Esophagus muscularis mucosa (tissue), 4 donors: Measurements from ENCODE around the gene PRKN. TPM values are rescaled to one million over a fixed set of nuclear protein-coding genes. Genes with fewer than 3 reads are reported as not detected.
"Not testable (repeated sequence)": the region's sequence is repeated elsewhere in the genome, so short reads cannot be mapped to it uniquely, and the experiment has no call there.

Experiments used
- DNase-seq: peaks from one replicate; pipeline ENCODE4 v3.0.0-alpha.2; 2017; ENCODE audit errors: extremely low spot score
- H3K27ac ChIP-seq, 4 donors: fragments of 200-600 bp; sonication (generic); replicated peaks in 1 of 4; 1 replicate in 3 of 4; 2 replicates in 1 of 4; pipeline ENCODE4 v1.5.1; 2016 to 2019; ENCODE audit warnings: mild to moderate bottlenecking in 1 of 4
- H3K27me3 ChIP-seq, 4 donors: fragments of 200-600 bp; sonication (generic); one replicate each; pipeline versions ENCODE4 v1.5.1 to v1.6.0; 2016 to 2019
- H3K36me3 ChIP-seq, 4 donors: fragments of 200-600 bp; sonication (generic); one replicate each; pipeline ENCODE4 v1.5.1; 2016 to 2019
- H3K4me1 ChIP-seq, 4 donors: fragments of 200-600 bp; sonication (generic); one replicate each; pipeline ENCODE4 v1.5.1; 2016 to 2019
- H3K4me3 ChIP-seq, 4 donors: fragments of 200-600 bp; sonication (generic); 1 replicate in 2 of 4; 2 replicates in 2 of 4; pipeline ENCODE4 v1.5.1; 2016 to 2019; ENCODE audit warnings: mild to moderate bottlenecking in 4 of 4, moderate library complexity in 1 of 4
- H3K9me3 ChIP-seq, 4 donors: fragments of 200-600 bp; sonication (generic); 1 replicate in 3 of 4; 2 replicates in 1 of 4; pipeline ENCODE4 v1.5.1; 2016 to 2019
- EP300 ChIP-seq: sonication (generic); formaldehyde crosslinking; IDR thresholded peaks from one replicate; pipeline ENCODE4 v1.6.1; 2017; ENCODE audit warnings: antibody characterized with exemption
- POLR2A ChIP-seq: fragments of 450-650 bp; IDR thresholded peaks from one replicate; pipeline ENCODE4 v1.6.1; 2017; ENCODE audit warnings: antibody characterized with exemption, moderate library complexity, mild to moderate bottlenecking, low read depth
- POLR2AphosphoS5 ChIP-seq, 2 donors: sonication (generic); formaldehyde crosslinking; IDR thresholded peaks; one replicate each; pipeline ENCODE4 v1.6.1; 2017; ENCODE audit warnings: antibody characterized with exemption in 2 of 2
- WGBS: methylation state at CpG from one replicate; pipeline ENCODE4 v1.1.5; 2018; 5-methylcytosine and 5-hydroxymethylcytosine counted together
- intact Hi-C: fragments of 100-400 bp; cut with DNase I; formaldehyde crosslinking; loops from one replicate; pipeline ENCODE4 v1.15.1; 2023
- total RNA-seq, 4 donors: library from RNA; depleted of rRNA; stranded (reverse); fragments of >200 nt; gene quantifications; one replicate each; pipeline versions ENCODE4 v1.1.0 to v1.2.1, GENCODE V29; 2016
- TF ChIP-seq, protein P1 (sequence below), 3 experiments: fragments of 200-600 bp in 2 of 3; fragments of 450-650 bp in 1 of 3; sonication (generic) in 2 of 3; IDR thresholded peaks; one replicate each; pipeline ENCODE4 v1.5.1; 2017 to 2019; ENCODE audit warnings: antibody characterized with exemption in 3 of 3, mild to moderate bottlenecking in 2 of 3, moderate library complexity in 1 of 3

PRKN gene
- total RNA-seq, 4 donors from 2014 or later, result 9.6 to 14.5 (median 10.8) TPM

DNA sequence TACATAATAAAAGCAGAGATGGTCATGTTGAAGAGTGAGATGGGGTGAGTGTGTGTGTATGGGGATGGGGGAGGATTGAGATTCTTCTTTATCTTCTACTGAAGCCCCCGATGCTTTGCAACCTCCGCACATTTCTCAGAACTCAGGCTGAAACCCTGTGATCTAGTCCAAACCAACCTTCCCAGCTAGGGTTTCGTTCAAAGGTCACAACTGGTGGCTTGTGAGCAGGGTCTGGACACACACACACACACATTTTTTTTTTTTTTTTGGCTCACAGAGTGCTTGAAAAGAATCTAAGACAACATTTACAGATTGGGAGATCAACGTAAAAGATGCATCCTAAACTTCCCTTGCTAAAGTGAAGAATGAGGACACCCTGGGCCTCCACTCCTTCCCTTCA is 1228.7 kb downstream of the PRKN start:
- intact Hi-C loops, result no loop called here
- peaks cover 0 to 7% (median 2%) of the 10 kb centered on the region in 4 donors for H3K4me1 ChIP-seq
- DNase-seq, result no peak
- WGBS, result 94% methylated on average over 4 of the region's 4 CpGs
- no peaks in the 10 kb centered on the region for H3K27me3 ChIP-seq
- no peak overlapping the region for H3K27ac ChIP-seq
- H3K9me3 ChIP-seq, result peaks cover 0 to 6% (median 2%) of the 10 kb centered on the region in 4 donors
- H3K36me3 ChIP-seq, result no peaks in the 10 kb centered on the region
- no peak overlapping the region for H3K4me3 ChIP-seq
- TF ChIP-seq, protein P1, sequence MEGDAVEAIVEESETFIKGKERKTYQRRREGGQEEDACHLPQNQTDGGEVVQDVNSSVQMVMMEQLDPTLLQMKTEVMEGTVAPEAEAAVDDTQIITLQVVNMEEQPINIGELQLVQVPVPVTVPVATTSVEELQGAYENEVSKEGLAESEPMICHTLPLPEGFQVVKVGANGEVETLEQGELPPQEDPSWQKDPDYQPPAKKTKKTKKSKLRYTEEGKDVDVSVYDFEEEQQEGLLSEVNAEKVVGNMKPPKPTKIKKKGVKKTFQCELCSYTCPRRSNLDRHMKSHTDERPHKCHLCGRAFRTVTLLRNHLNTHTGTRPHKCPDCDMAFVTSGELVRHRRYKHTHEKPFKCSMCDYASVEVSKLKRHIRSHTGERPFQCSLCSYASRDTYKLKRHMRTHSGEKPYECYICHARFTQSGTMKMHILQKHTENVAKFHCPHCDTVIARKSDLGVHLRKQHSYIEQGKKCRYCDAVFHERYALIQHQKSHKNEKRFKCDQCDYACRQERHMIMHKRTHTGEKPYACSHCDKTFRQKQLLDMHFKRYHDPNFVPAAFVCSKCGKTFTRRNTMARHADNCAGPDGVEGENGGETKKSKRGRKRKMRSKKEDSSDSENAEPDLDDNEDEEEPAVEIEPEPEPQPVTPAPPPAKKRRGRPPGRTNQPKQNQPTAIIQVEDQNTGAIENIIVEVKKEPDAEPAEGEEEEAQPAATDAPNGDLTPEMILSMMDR (IDR thresholded peaks at IDR 0.05), result no peak
- no peak for TF ChIP-seq EP300
- TF ChIP-seq POLR2A, result no peak
- no peak for TF ChIP-seq POLR2AphosphoS5 (IDR thresholded peaks at IDR 0.05)

DNA sequence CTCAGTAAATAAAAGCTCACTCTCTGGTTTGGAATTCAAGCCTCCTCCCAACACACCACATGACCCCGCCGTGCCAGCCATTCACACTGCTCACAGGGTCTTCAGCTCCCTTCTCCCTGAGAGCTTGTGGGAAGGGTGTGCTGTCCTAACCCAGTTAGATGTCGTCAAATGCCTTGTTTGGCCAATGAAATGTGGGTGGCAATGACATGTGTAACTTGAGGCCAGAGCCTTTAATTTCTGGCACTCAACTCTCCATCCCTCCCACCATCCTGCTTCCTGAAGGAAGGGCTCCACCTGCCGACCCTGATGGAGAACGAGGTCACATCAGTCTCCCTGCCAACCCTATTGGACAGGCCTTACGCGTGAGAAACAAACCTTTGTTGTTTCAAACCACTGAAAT is 1229.2 kb downstream of the PRKN start:
- H3K27ac ChIP-seq, result no peak overlapping the region
- TF ChIP-seq POLR2AphosphoS5 (IDR thresholded peaks at IDR 0.05) (no peak), POLR2A (no peak), EP300 (no peak)
- TF ChIP-seq, protein P1 (IDR thresholded peaks at IDR 0.05), result peak in 2 of 3 experiments; percentile 15
- H3K36me3 ChIP-seq, result no peaks in the 10 kb centered on the region
- no peak overlapping the region for H3K4me3 ChIP-seq
- no peaks in the 10 kb centered on the region for H3K27me3 ChIP-seq
- 73% methylated on average over 7 of the region's 7 CpGs for WGBS
- peaks cover 0 to 11% (median 5%) of the 10 kb centered on the region in 4 donors for H3K4me1 ChIP-seq
- intact Hi-C loops, result no loop called here
- no peak for DNase-seq
- H3K9me3 ChIP-seq, result peaks cover 0 to 6% (median 2%) of the 10 kb centered on the region in 4 donors

GRCh38 chr6:161496941-161497340 is 1230.6 kb downstream of the PRKN start:
- DNase-seq, result no peak
- Histone ChIP-seq H3K4me3 (no peak overlapping the region), H3K27me3 (no peaks in the 10 kb centered on the region), H3K4me1 (peaks cover 0 to 11% (median 6%) of the 10 kb centered on the region in 4 donors), H3K27ac (no peak overlapping the region), H3K36me3 (no peaks in the 10 kb centered on the region), H3K9me3 (peaks cover 0 to 6% (median 2%) of the 10 kb centered on the region in 4 donors)
- TF ChIP-seq, protein P1 (IDR thresholded peaks at IDR 0.05), result no peak
- TF ChIP-seq POLR2AphosphoS5 (IDR thresholded peaks at IDR 0.05) (no peak), EP300 (no peak), POLR2A (no peak)
- 96% methylated on average over 8 of the region's 8 CpGs for WGBS
- intact Hi-C loops, result no loop called here

DNA sequence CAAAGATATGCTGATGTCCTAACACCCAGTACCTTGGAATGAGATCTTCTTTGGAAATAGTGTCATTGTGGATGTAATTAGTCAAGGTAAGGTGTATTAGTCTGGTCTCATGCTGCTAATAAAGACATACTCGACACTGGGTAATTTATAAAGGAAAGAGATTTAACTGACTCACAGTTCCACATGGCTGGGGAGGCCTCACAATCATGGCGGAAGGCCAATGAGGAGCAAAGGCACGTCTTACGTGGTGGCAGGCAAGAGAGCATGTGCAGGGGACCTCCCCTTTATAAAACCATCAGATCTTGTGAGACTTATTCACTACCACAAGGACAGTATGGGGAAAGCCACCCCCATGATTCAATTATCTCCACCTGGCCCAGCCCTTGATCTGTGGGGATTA is 1231.3 kb downstream of the PRKN start:
- H3K4me1 ChIP-seq, result peaks cover 0 to 11% (median 6%) of the 10 kb centered on the region in 4 donors
- H3K27ac ChIP-seq, H3K9me3 ChIP-seq, H3K4me3 ChIP-seq, H3K36me3 ChIP-seq, H3K27me3 ChIP-seq, intact Hi-C loops, DNase-seq: not testable (repeated sequence)
- 91% methylated on average over 4 of the region's 4 CpGs for WGBS

- TF ChIP-seq, protein P1 (IDR thresholded peaks at IDR 0.05), result no peak
- TF ChIP-seq POLR2AphosphoS5 (IDR thresholded peaks at IDR 0.05) (no peak), EP300 (no peak), POLR2A (no peak)
- DNase-seq, result no peak
- Histone ChIP-seq H3K36me3 (no peaks in the 10 kb centered on the region), H3K4me3 (no peak overlapping the region), H3K4me1 (peaks cover 0 to 11% (median 6%) of the 10 kb centered on the region in 4 donors), H3K27me3 (no peaks in the 10 kb centered on the region), H3K27ac (no peak overlapping the region), H3K9me3 (peaks cover 0 to 6% (median 2%) of the 10 kb centered on the region in 4 donors)
- intact Hi-C loops, result no loop called here
- WGBS, result 85% methylated on average over 7 of the region's 7 CpGs
Measured at GRCh38 chr6:161494566-161494965, 1233.0 kb downstream of the PRKN start.
